ENCODE data around the gene GPC5.

Gene GPC5

GRCh38 chr13:91368101-91368500 lies 30.3 kb upstream of the GPC5 start:
- DNase-seq (ENCODE audit: extremely low read depth, insufficient read length) = no peak
- H3K4me3 ChIP-seq (replicated peaks; ENCODE audit: low read depth, low read length) = no peak overlapping the region
- H3K27me3 ChIP-seq (replicated peaks; ENCODE audit: control insufficient read depth, insufficient read depth, low read length) = no peaks in the 10 kb centered on the region
- no peak for TF ChIP-seq CTCF (IDR thresholded peaks at IDR 0.05; ENCODE audit: insufficient read depth, low read length, poor library complexity, severe bottlenecking)
- no peaks in the 10 kb centered on the region for H3K36me3 ChIP-seq (ENCODE audit: control insufficient read depth, insufficient read depth, low read length)

GRCh38 chr13:91368676-91369440 lies 29.6 kb upstream of the GPC5 start:
- no peak for TF ChIP-seq CTCF (IDR thresholded peaks at IDR 0.05; ENCODE audit: insufficient read depth, low read length, poor library complexity, severe bottlenecking)
- DNase-seq (ENCODE audit: extremely low read depth, insufficient read length) = no peak
- Histone ChIP-seq H3K27me3 (replicated peaks; ENCODE audit: control insufficient read depth, insufficient read depth, low read length) (no peaks in the 10 kb centered on the region), H3K4me3 (replicated peaks; ENCODE audit: low read depth, low read length) (no peak overlapping the region), H3K36me3 (ENCODE audit: control insufficient read depth, insufficient read depth, low read length) (no peaks in the 10 kb centered on the region)

GRCh38 chr13:91369441-91369831 lies 29.0 kb upstream of the GPC5 start:
- Histone ChIP-seq H3K4me3 (replicated peaks; ENCODE audit: low read depth, low read length) (no peak overlapping the region), H3K36me3 (ENCODE audit: control insufficient read depth, insufficient read depth, low read length) (no peaks in the 10 kb centered on the region), H3K27me3 (replicated peaks; ENCODE audit: control insufficient read depth, insufficient read depth, low read length) (no peaks in the 10 kb centered on the region)
- TF ChIP-seq CTCF (IDR thresholded peaks at IDR 0.05; ENCODE audit: insufficient read depth, low read length, poor library complexity, severe bottlenecking) = no peak
- no peak for DNase-seq (ENCODE audit: extremely low read depth, insufficient read length)

- no peak for DNase-seq (ENCODE audit: extremely low read depth, insufficient read length)
- TF ChIP-seq CTCF (IDR thresholded peaks at IDR 0.05; ENCODE audit: insufficient read depth, low read length, poor library complexity, severe bottlenecking) = no peak
Observed at GRCh38 chr13:91370501-91370900, 27.9 kb upstream of the GPC5 start.

GRCh38 chr13:91372911-91373310 lies 25.5 kb upstream of the GPC5 start:
- TF ChIP-seq CTCF (IDR thresholded peaks at IDR 0.05; ENCODE audit: insufficient read depth, low read length, poor library complexity, severe bottlenecking) = no peak
- H3K4me3 ChIP-seq (replicated peaks; ENCODE audit: low read depth, low read length) = no peak overlapping the region
- no peak for DNase-seq (ENCODE audit: extremely low read depth, insufficient read length)
- H3K36me3 ChIP-seq (ENCODE audit: control insufficient read depth, insufficient read depth, low read length) = no peaks in the 10 kb centered on the region
- H3K27me3 ChIP-seq (replicated peaks; ENCODE audit: control insufficient read depth, insufficient read depth, low read length) = no peaks in the 10 kb centered on the region

More at GRCh38 chr13:91370501-91370900, 27.9 kb upstream of the GPC5 start:
- Histone ChIP-seq H3K36me3 (ENCODE audit: control insufficient read depth, insufficient read depth, low read length) (no peaks in the 10 kb centered on the region), H3K4me3 (replicated peaks; ENCODE audit: low read depth, low read length) (no peak overlapping the region), H3K27me3 (replicated peaks; ENCODE audit: control insufficient read depth, insufficient read depth, low read length) (no peaks in the 10 kb centered on the region)

Data from GM06990 (cell line).